Heart left ventricle (tissue), 13 donors: ENCODE results near the gene NFATC1.

Experiments used
- POLR2A ChIP-seq, 2 donors: fragments of 450-650 bp; IDR thresholded peaks; one replicate each; pipeline ENCODE4 v1.6.1; 2017; ENCODE audit warnings: antibody characterized with exemption in 2 of 2, mild to moderate bottlenecking in 2 of 2, moderate library complexity in 2 of 2
- TF ChIP-seq, protein P1 (sequence below), 12 donors: fragments of 200-600 bp; sonication (generic) in 4 of 12; IDR thresholded peaks; one replicate each; pipeline versions ENCODE4 v1.5.0 to v1.8.0; 2018 to 2022; ENCODE audit warnings: antibody characterized with exemption in 12 of 12, mild to moderate bottlenecking in 5 of 12
- donor health status: ischemic (EF 13 %, LVEDD 7.1; RV severe dilation, severe dysfunction).
- donor health status: DM: no; HTN: yes; CAD: no.
- donor health status: DM: no; HTN: no; CAD: no.
- donor health status: ischemic (EF 25% LVEDD 6.9; RV normal size, moderate dysfunction).
- donor health status: ischemic (EF 25% LVEDD 5.7; RV mildly dilated, moderate dysfunction).
- donor health status: ischemic (EF 35%, LVEDD 5.7; RV mildly dilated, moderate dysfunction).
- donor health status: nonischemic (EF 11% LVEDD 7.7; RV severe dilation, severe dysfunction).
- donor health status: DM: yes; HTN: yes; CAD: no.
- donor health status: PGD.
- donor health status: ischemic (EF 29% LVEDD 5.4; RV normal size, mild dysfunction).
- donor health status: nonischemic (EF 23%, LVEDD 6.1; RV moderate dilation, normal function).

DNA sequence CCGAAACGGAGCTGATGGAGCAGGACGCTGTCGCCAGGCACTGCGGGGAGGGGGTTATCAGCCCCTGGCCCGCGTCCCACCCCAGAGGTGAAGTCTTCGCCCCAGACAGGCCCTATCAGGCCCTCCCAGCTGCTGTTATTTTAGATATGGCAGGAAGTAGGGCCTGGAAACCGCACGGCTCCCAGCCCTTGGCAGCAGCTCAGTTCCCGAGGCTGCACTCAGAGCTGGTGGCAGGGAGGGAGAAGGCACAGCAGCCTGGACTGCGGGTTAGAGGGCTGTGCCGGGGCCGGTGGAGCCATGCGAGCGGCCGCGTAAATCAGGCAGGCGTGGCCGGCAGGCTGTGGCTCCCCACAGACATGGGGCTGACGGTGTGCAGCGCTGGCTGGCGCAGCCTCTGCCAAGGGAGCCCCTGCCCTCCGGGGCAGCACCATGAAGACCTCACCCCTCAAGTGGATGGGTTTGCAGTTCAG, 111.4 kb downstream of the NFATC1 start:
- TF ChIP-seq, protein P1, sequence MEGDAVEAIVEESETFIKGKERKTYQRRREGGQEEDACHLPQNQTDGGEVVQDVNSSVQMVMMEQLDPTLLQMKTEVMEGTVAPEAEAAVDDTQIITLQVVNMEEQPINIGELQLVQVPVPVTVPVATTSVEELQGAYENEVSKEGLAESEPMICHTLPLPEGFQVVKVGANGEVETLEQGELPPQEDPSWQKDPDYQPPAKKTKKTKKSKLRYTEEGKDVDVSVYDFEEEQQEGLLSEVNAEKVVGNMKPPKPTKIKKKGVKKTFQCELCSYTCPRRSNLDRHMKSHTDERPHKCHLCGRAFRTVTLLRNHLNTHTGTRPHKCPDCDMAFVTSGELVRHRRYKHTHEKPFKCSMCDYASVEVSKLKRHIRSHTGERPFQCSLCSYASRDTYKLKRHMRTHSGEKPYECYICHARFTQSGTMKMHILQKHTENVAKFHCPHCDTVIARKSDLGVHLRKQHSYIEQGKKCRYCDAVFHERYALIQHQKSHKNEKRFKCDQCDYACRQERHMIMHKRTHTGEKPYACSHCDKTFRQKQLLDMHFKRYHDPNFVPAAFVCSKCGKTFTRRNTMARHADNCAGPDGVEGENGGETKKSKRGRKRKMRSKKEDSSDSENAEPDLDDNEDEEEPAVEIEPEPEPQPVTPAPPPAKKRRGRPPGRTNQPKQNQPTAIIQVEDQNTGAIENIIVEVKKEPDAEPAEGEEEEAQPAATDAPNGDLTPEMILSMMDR (IDR thresholded peaks at IDR 0.05), result no peak
- no peak for TF ChIP-seq POLR2A (IDR thresholded peaks at IDR 0.05)
